Transverse colon (tissue), 4 donors: ENCODE data around the gene USP20.

Source experiments
- EP300 ChIP-seq: sonication (generic); formaldehyde crosslinking; IDR thresholded peaks from one replicate; pipeline ENCODE4 v1.6.1; 2017; ENCODE audit warnings: antibody characterized with exemption, low read depth
- POLR2AphosphoS5 ChIP-seq, 3 donors: sonication (generic); formaldehyde crosslinking; IDR thresholded peaks; one replicate each; pipeline ENCODE4 v1.6.1; 2016; ENCODE audit warnings: antibody characterized with exemption in 3 of 3
- TF ChIP-seq, protein P1 (sequence below), 5 experiments: fragments of 200-600 bp in 3 of 5; fragments of 450-650 bp in 2 of 5; sonication (generic) in 3 of 5; IDR thresholded peaks; 1 replicate in 2 of 5; 2 replicates in 3 of 5; pipeline ENCODE4 v1.5.1; 2016 to 2017; ENCODE audit warnings: antibody characterized with exemption in 5 of 5, inconsistent platforms in 3 of 5, mild to moderate bottlenecking in 2 of 5, moderate library complexity in 1 of 5

- TF ChIP-seq, protein P1, sequence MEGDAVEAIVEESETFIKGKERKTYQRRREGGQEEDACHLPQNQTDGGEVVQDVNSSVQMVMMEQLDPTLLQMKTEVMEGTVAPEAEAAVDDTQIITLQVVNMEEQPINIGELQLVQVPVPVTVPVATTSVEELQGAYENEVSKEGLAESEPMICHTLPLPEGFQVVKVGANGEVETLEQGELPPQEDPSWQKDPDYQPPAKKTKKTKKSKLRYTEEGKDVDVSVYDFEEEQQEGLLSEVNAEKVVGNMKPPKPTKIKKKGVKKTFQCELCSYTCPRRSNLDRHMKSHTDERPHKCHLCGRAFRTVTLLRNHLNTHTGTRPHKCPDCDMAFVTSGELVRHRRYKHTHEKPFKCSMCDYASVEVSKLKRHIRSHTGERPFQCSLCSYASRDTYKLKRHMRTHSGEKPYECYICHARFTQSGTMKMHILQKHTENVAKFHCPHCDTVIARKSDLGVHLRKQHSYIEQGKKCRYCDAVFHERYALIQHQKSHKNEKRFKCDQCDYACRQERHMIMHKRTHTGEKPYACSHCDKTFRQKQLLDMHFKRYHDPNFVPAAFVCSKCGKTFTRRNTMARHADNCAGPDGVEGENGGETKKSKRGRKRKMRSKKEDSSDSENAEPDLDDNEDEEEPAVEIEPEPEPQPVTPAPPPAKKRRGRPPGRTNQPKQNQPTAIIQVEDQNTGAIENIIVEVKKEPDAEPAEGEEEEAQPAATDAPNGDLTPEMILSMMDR (IDR thresholded peaks at IDR 0.05) = no peak
- TF ChIP-seq EP300 (no peak), POLR2AphosphoS5 (IDR thresholded peaks at IDR 0.05) (no peak)
Measured at GRCh38 chr9:129876815-129877214, 41.6 kb downstream of the USP20 start.
